Kidney epithelial cell (primary cell): Measurements from ENCODE around the gene FAM89B. TPM values are rescaled to one million over a fixed set of nuclear protein-coding genes. Genes with fewer than 3 reads are reported as not detected.

Experiments
- DNase-seq: peaks from one replicate; pipeline ENCODE4 v3.0.0-alpha.2; 2010; ENCODE audit warnings: low read depth
- H3K27me3 ChIP-seq: 2 replicates; pipeline ENCODE4 v1.6.0; 2011; ENCODE audit warnings: low read length; ENCODE audit not compliant: control insufficient read depth, insufficient read depth
- H3K36me3 ChIP-seq: 2 replicates; pipeline ENCODE4 v1.5.1; 2011; ENCODE audit warnings: low read length; ENCODE audit not compliant: control insufficient read depth, insufficient read depth
- H3K4me3 ChIP-seq: 2 replicates; pipeline ENCODE4 v1.5.1; 2011; ENCODE audit warnings: low read depth, mild to moderate bottlenecking, control low read depth, low read length
- total RNA-seq: library from RNA; depleted of rRNA; stranded (reverse); fragments of >200 nt; gene quantifications from 2 replicates; pipeline ENCODE4 v1.2.3, GENCODE V29; 2015
- TF ChIP-seq, protein P1 (sequence below): IDR thresholded peaks from 2 replicates; pipeline ENCODE4 v1.5.1; 2011; ENCODE audit warnings: mild to moderate bottlenecking, moderate library complexity, low read length, control low read depth, inconsistent platforms; ENCODE audit not compliant: insufficient read depth, poor library complexity, severe bottlenecking

Gene FAM89B
- total RNA-seq, 1 donor from 2014 or later, result 63.9 TPM

DNA sequence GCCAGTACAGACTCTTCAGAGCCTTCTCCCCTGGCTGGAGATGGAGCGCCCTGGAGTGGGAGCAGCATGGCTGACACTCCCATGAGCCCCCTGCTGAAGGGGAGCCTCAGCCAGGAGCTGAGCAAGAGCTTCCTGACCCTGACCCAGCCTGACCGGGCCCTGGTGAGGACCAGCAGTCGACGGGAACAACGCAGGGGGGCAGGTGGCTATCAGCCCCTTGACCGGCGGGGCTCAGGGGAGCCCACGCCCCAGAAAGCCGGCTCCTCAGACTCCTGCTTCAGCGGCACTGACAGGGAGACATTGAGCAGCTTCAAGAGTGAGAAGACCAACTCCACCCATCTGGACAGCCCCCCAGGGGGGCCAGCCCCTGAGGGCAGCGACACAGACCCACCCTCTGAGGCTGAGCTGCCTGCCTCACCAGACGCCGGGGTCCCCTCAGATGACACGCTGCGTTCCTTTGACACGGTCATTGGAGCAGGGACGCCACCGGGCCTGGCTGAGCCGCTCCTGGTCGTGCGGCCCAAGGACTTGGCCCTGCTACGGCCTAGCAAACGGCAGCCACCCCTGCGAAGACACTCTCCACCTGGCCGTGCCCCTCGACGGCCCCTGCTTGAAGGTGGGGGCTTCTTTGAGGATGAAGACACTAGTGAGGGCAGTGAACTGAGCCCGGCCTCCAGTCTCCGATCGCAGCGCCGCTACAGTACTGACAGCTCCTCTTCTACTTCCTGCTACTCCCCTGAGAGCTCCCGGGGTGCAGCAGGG, 45.8 kb downstream of the FAM89B start:
- DNase-seq, result no peak
- Histone ChIP-seq H3K4me3 (no peak overlapping the region), H3K27me3 (no peaks in the 10 kb centered on the region), H3K36me3 (peaks cover 3% of the 10 kb centered on the region)
- TF ChIP-seq, protein P1, sequence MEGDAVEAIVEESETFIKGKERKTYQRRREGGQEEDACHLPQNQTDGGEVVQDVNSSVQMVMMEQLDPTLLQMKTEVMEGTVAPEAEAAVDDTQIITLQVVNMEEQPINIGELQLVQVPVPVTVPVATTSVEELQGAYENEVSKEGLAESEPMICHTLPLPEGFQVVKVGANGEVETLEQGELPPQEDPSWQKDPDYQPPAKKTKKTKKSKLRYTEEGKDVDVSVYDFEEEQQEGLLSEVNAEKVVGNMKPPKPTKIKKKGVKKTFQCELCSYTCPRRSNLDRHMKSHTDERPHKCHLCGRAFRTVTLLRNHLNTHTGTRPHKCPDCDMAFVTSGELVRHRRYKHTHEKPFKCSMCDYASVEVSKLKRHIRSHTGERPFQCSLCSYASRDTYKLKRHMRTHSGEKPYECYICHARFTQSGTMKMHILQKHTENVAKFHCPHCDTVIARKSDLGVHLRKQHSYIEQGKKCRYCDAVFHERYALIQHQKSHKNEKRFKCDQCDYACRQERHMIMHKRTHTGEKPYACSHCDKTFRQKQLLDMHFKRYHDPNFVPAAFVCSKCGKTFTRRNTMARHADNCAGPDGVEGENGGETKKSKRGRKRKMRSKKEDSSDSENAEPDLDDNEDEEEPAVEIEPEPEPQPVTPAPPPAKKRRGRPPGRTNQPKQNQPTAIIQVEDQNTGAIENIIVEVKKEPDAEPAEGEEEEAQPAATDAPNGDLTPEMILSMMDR, result no peak

- Histone ChIP-seq H3K4me3 (no peak overlapping the region), H3K36me3 (peaks cover 3% of the 10 kb centered on the region), H3K27me3 (no peaks in the 10 kb centered on the region)
- TF ChIP-seq, protein P1, result no peak
- DNase-seq, result no peak
Measured at GRCh38 chr11:65618763-65619162, 46.4 kb downstream of the FAM89B start.

GRCh38 chr11:65619281-65619928, 47.1 kb downstream of the FAM89B start:
- TF ChIP-seq, protein P1, result no peak
- DNase-seq, result no peak
- H3K36me3 ChIP-seq, result peaks cover 3% of the 10 kb centered on the region
- H3K4me3 ChIP-seq, result no peak overlapping the region
- no peaks in the 10 kb centered on the region for H3K27me3 ChIP-seq

DNA sequence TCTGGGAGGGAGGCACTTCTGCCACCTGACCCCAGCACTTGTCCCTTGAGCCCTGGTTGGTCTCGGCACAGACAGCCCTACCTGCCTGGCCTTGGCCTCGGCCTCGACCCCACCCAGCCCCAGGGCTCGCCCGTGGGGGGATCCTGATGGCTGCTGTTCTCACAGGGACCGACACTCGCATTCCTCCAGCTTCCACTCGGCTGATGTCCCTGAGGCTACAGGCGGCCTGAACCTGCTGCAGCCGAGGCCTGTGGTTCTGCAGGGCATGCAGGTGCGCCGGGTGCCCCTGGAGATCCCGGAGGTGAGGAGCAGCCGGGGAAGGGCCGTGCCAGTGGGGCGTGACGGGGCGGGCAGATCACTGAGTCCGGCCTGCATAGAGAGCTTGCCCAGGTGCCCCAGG, 48.3 kb downstream of the FAM89B start:
- Histone ChIP-seq H3K27me3 (no peaks in the 10 kb centered on the region), H3K36me3 (peaks cover 3% of the 10 kb centered on the region), H3K4me3 (no peak overlapping the region)
- no peak for DNase-seq
- TF ChIP-seq, protein P1, result no peak

GRCh38 chr11:65621460-65621859, 49.1 kb downstream of the FAM89B start:
- Histone ChIP-seq H3K27me3 (no peaks in the 10 kb centered on the region), H3K36me3 (peaks cover 3% of the 10 kb centered on the region), H3K4me3 (no peak overlapping the region)
- DNase-seq, result no peak
- TF ChIP-seq, protein P1, result no peak
